Measurements from ENCODE around the gene RNF213. TPM values are rescaled to one million over a fixed set of nuclear protein-coding genes. Genes with fewer than 3 reads are reported as not detected.

The RNF213 gene
- total and polyA plus RNA-seq, 4 donors: 67.0 to 198 (median 106) TPM

GRCh38 chr17:80354336-80354735 is 93.7 kb downstream of the RNF213 start:
- WGBS, 2 donors: 91 to 96% methylated on average over 9 of the region's 9 CpGs
- Histone ChIP-seq H3K4me1 (ENCODE audit: control insufficient read depth in 5 of 5, insufficient read depth in 5 of 5, low read length in 5 of 5) (no peaks in the 10 kb centered on the region), H3K27me3 (ENCODE audit: control insufficient read depth in 3 of 3, insufficient read depth in 3 of 3, low read length in 2 of 3) (no peaks in the 10 kb centered on the region), H3K9ac (ENCODE audit: insufficient read depth in 1 of 2, low read length in 2 of 2) (no peak overlapping the region), H3K27ac (ENCODE audit: low read depth in 1 of 2, low read length in 1 of 2) (no peak overlapping the region), H3K4me3 (no peak overlapping the region), H3K9me3 (ENCODE audit: control insufficient read depth in 4 of 4, insufficient read depth in 3 of 4, low read length in 3 of 4) (no peaks in the 10 kb centered on the region), H3K36me3 (ENCODE audit: control insufficient read depth in 4 of 4, insufficient read depth in 4 of 4, low read length in 4 of 4) (peaks cover 22 to 60% (median 54%) of the 10 kb centered on the region in 4 donors)
- no peak for TF ChIP-seq CTCF (IDR thresholded peaks at IDR 0.05; ENCODE audit: control extremely low read depth, extremely low read depth)
- DNase-seq: no peak
- no peak for ATAC-seq (ENCODE audit: insufficient read depth, low FRiP score)

- no peak overlapping the region for H3K9ac ChIP-seq (ENCODE audit: insufficient read depth in 1 of 2, low read length in 2 of 2)
- H3K36me3 ChIP-seq (ENCODE audit: control insufficient read depth in 4 of 4, insufficient read depth in 4 of 4, low read length in 4 of 4): peaks cover 33 to 63% (median 57%) of the 10 kb centered on the region in 4 donors
- no peak overlapping the region for H3K4me3 ChIP-seq
- H3K27ac ChIP-seq (ENCODE audit: low read depth in 1 of 2, low read length in 1 of 2): no peak overlapping the region
- no peak for TF ChIP-seq CTCF (IDR thresholded peaks at IDR 0.05; ENCODE audit: control extremely low read depth, extremely low read depth)
- 96 to 98% methylated on average over 24 of the region's 24 CpGs for WGBS, 2 donors
- no peak for ATAC-seq (ENCODE audit: insufficient read depth, low FRiP score)
- DNase-seq: no peak
- no peaks in the 10 kb centered on the region for H3K27me3 ChIP-seq (ENCODE audit: control insufficient read depth in 3 of 3, insufficient read depth in 3 of 3, low read length in 2 of 3)
- no peaks in the 10 kb centered on the region for H3K9me3 ChIP-seq (ENCODE audit: control insufficient read depth in 4 of 4, insufficient read depth in 3 of 4, low read length in 3 of 4)
- no peaks in the 10 kb centered on the region for H3K4me1 ChIP-seq (ENCODE audit: control insufficient read depth in 5 of 5, insufficient read depth in 5 of 5, low read length in 5 of 5)
Measured at GRCh38 chr17:80356231-80356856, 95.7 kb downstream of the RNF213 start.

GRCh38 chr17:80358131-80358530 is 97.5 kb downstream of the RNF213 start:
- no peak for TF ChIP-seq CTCF (IDR thresholded peaks at IDR 0.05; ENCODE audit: control extremely low read depth, extremely low read depth)
- WGBS, 2 donors: 95 to 96% methylated on average over 9 of the region's 9 CpGs
- Histone ChIP-seq H3K9me3 (ENCODE audit: control insufficient read depth in 4 of 4, insufficient read depth in 3 of 4, low read length in 3 of 4) (no peaks in the 10 kb centered on the region), H3K4me3 (no peak overlapping the region), H3K9ac (ENCODE audit: insufficient read depth in 1 of 2, low read length in 2 of 2) (no peak overlapping the region), H3K27me3 (ENCODE audit: control insufficient read depth in 3 of 3, insufficient read depth in 3 of 3, low read length in 2 of 3) (no peaks in the 10 kb centered on the region), H3K36me3 (ENCODE audit: control insufficient read depth in 4 of 4, insufficient read depth in 4 of 4, low read length in 4 of 4) (peaks cover 35 to 63% (median 50%) of the 10 kb centered on the region in 4 donors), H3K27ac (ENCODE audit: low read depth in 1 of 2, low read length in 1 of 2) (no peak overlapping the region), H3K4me1 (ENCODE audit: control insufficient read depth in 5 of 5, insufficient read depth in 5 of 5, low read length in 5 of 5) (peaks cover 0 to 5% (median 0%) of the 10 kb centered on the region in 5 donors)
- DNase-seq: no peak
- ATAC-seq (ENCODE audit: insufficient read depth, low FRiP score): no peak

- H3K27me3 ChIP-seq (ENCODE audit: control insufficient read depth in 3 of 3, insufficient read depth in 3 of 3, low read length in 2 of 3): no peaks in the 10 kb centered on the region
- DNase-seq (no peak), ATAC-seq (ENCODE audit: insufficient read depth, low FRiP score) (no peak)
- no peaks in the 10 kb centered on the region for H3K9me3 ChIP-seq (ENCODE audit: control insufficient read depth in 4 of 4, insufficient read depth in 3 of 4, low read length in 3 of 4)
- H3K36me3 ChIP-seq (ENCODE audit: control insufficient read depth in 4 of 4, insufficient read depth in 4 of 4, low read length in 4 of 4): peaks cover 42 to 63% (median 49%) of the 10 kb centered on the region in 4 donors
- H3K27ac ChIP-seq (ENCODE audit: low read depth in 1 of 2, low read length in 1 of 2): no peak overlapping the region
- H3K9ac ChIP-seq (ENCODE audit: insufficient read depth in 1 of 2, low read length in 2 of 2): no peak overlapping the region
- TF ChIP-seq CTCF (IDR thresholded peaks at IDR 0.05; ENCODE audit: control extremely low read depth, extremely low read depth): no peak
- WGBS, 2 donors: 87 to 88% methylated on average over 9 to 11 of the region's 11 CpGs
- H3K4me1 ChIP-seq (ENCODE audit: control insufficient read depth in 5 of 5, insufficient read depth in 5 of 5, low read length in 5 of 5): peaks cover 0 to 7% (median 0%) of the 10 kb centered on the region in 5 donors
- H3K4me3 ChIP-seq: no peak overlapping the region
Measured at GRCh38 chr17:80358861-80359260, 98.2 kb downstream of the RNF213 start.

Data from lung (tissue), 12 donors.